WTC11 (cell line): ENCODE results near the gene HRH3. TPM values are rescaled to one million over a fixed set of nuclear protein-coding genes. Genes with fewer than 3 reads are reported as not detected.

Source experiments
- ATAC-seq: fragments of 200-7000 bp; cut with Tn5 transposase; 2 replicates; pipeline ENCODE4 v1.10.0; 2021; ENCODE audit warnings: mild to moderate bottlenecking, moderate library complexity
- CTCF ChIA-PET: fragments of 300-600 bp; sonication (Branson Sonifier 250); formaldehyde crosslinking; loops from one replicate; lab custom pipeline; 2021; ENCODE audit warnings: antibody characterized with exemption; lab: Charles Lee
- POLR2A ChIA-PET: fragments of 350-600 bp; sonication (Branson Sonifier 250); formaldehyde crosslinking; loops from one replicate; lab custom pipeline; 2021; ENCODE audit warnings: antibody characterized with exemption; lab: Charles Lee
- DNase-seq: peaks from one replicate; pipeline ENCODE4 v3.0.0; 2021; ENCODE audit warnings: low spot score
- H3K27ac Mint-ChIP-seq: 2 replicates; pipeline ENCODE4 v1.8.0; 2021; ENCODE audit warnings: mixed read lengths
- H3K27me3 Mint-ChIP-seq: 2 replicates; pipeline ENCODE4 v1.8.0; 2021; ENCODE audit warnings: low read depth, mild to moderate bottlenecking, moderate library complexity, mixed read lengths
- H3K36me3 Mint-ChIP-seq: 2 replicates; pipeline ENCODE4 v1.8.0; 2021; ENCODE audit warnings: mixed read lengths
- H3K4me1 Mint-ChIP-seq: 2 replicates; pipeline ENCODE4 v1.8.0; 2022; ENCODE audit warnings: mixed read lengths
- H3K4me3 Mint-ChIP-seq: 2 replicates; pipeline ENCODE4 v1.8.0; 2021; ENCODE audit warnings: mild to moderate bottlenecking, moderate library complexity, mixed read lengths
- H3K9me3 Mint-ChIP-seq: 2 replicates; pipeline ENCODE4 v1.8.0; 2021; ENCODE audit warnings: mixed read lengths
- JAZF1 ChIP-seq: fragments of 250-450 bp; sonication (Bioruptor Pico); IDR thresholded peaks from 2 replicates; pipeline ENCODE4 v1.9.0; 2021; ENCODE audit warnings: moderate library complexity, mild to moderate bottlenecking, inconsistent platforms
- PRRX2 ChIP-seq: fragments of 250-450 bp; sonication (Bioruptor Pico); IDR thresholded peaks from 2 replicates; pipeline ENCODE4 v1.8.0; 2021; ENCODE audit warnings: mild to moderate bottlenecking
- SMAD4 ChIP-seq: sonication (generic); formaldehyde crosslinking; IDR thresholded peaks from 2 replicates; pipeline ENCODE4 v1.8.0; 2022; ENCODE audit warnings: mild to moderate bottlenecking, missing genetic modification reagents
- SOX15 ChIP-seq: fragments of 250-450 bp; sonication (Bioruptor Pico); IDR thresholded peaks from 2 replicates; pipeline ENCODE4 v1.9.0; 2021; ENCODE audit warnings: mild to moderate bottlenecking
- TCF7 ChIP-seq: sonication (generic); formaldehyde crosslinking; IDR thresholded peaks from 2 replicates; pipeline ENCODE4 v1.8.0; 2022; ENCODE audit warnings: mild to moderate bottlenecking, low read depth, missing genetic modification reagents, moderate library complexity
- USF2 ChIP-seq: sonication (generic); formaldehyde crosslinking; IDR thresholded peaks from 2 replicates; pipeline ENCODE4 v1.8.1; 2023; ENCODE audit warnings: mild to moderate bottlenecking, missing genetic modification reagents, moderate library complexity
- ZNF121 ChIP-seq: sonication (generic); formaldehyde crosslinking; IDR thresholded peaks from 2 replicates; pipeline ENCODE4 v1.8.0; 2023; ENCODE audit warnings: missing genetic modification reagents
- ZNF317 ChIP-seq: sonication (generic); formaldehyde crosslinking; IDR thresholded peaks from 2 replicates; pipeline ENCODE4 v1.8.1; 2023; ENCODE audit warnings: low read depth, mild to moderate bottlenecking, moderate library complexity, missing genetic modification reagents, borderline replicate concordance
- ZNF425 ChIP-seq: fragments of 250-450 bp; sonication (Bioruptor Pico); conservative IDR thresholded peaks from 2 replicates; pipeline ENCODE4 v1.9.0; 2021; ENCODE audit warnings: mild to moderate bottlenecking
- ZNF512 ChIP-seq: sonication (generic); formaldehyde crosslinking; IDR thresholded peaks from 2 replicates; pipeline ENCODE4 v1.8.1; 2022; ENCODE audit warnings: missing genetic modification reagents, borderline replicate concordance
- total RNA-seq: library from RNA; stranded (reverse); gene quantifications from 3 replicates; pipeline ENCODE4 v1.2.3, GENCODE V29; 2021
- TF ChIP-seq, protein P1 (sequence below): sonication (generic); formaldehyde crosslinking; IDR thresholded peaks from 2 replicates; pipeline ENCODE4 v1.8.1; 2023; ENCODE audit warnings: mild to moderate bottlenecking, missing genetic modification reagents, borderline replicate concordance
- TF ChIP-seq, protein P2 (sequence below): sonication (generic); formaldehyde crosslinking; IDR thresholded peaks from 2 replicates; pipeline ENCODE4 v1.8.1; 2023; ENCODE audit warnings: mild to moderate bottlenecking, missing genetic modification reagents
- TF ChIP-seq, protein P3 (sequence below): sonication (generic); formaldehyde crosslinking; IDR thresholded peaks from 2 replicates; pipeline ENCODE4 v1.8.0; 2023; ENCODE audit warnings: missing genetic modification reagents
- TF ChIP-seq, protein P4 (sequence below): sonication (generic); formaldehyde crosslinking; IDR thresholded peaks from 2 replicates; pipeline ENCODE4 v1.8.1; 2022; ENCODE audit warnings: mild to moderate bottlenecking, missing genetic modification reagents, moderate library complexity, borderline replicate concordance

HRH3 gene
- total RNA-seq, 1 experiment from 2014 or later = 3.3 TPM

GRCh38 chr20:62179162-62179504 is 40.9 kb downstream of the HRH3 start (continued):
- TF ChIP-seq, protein P1, sequence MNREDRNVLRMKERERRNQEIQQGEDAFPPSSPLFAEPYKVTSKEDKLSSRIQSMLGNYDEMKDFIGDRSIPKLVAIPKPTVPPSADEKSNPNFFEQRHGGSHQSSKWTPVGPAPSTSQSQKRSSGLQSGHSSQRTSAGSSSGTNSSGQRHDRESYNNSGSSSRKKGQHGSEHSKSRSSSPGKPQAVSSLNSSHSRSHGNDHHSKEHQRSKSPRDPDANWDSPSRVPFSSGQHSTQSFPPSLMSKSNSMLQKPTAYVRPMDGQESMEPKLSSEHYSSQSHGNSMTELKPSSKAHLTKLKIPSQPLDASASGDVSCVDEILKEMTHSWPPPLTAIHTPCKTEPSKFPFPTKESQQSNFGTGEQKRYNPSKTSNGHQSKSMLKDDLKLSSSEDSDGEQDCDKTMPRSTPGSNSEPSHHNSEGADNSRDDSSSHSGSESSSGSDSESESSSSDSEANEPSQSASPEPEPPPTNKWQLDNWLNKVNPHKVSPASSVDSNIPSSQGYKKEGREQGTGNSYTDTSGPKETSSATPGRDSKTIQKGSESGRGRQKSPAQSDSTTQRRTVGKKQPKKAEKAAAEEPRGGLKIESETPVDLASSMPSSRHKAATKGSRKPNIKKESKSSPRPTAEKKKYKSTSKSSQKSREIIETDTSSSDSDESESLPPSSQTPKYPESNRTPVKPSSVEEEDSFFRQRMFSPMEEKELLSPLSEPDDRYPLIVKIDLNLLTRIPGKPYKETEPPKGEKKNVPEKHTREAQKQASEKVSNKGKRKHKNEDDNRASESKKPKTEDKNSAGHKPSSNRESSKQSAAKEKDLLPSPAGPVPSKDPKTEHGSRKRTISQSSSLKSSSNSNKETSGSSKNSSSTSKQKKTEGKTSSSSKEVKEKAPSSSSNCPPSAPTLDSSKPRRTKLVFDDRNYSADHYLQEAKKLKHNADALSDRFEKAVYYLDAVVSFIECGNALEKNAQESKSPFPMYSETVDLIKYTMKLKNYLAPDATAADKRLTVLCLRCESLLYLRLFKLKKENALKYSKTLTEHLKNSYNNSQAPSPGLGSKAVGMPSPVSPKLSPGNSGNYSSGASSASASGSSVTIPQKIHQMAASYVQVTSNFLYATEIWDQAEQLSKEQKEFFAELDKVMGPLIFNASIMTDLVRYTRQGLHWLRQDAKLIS (CRISPR knock-in tag) = no peak
- TF ChIP-seq PRRX2 (no peak), SOX15 (CRISPR knock-in tag) (no peak), ZNF317 (CRISPR knock-in tag) (no peak)
- TF ChIP-seq, protein P2, sequence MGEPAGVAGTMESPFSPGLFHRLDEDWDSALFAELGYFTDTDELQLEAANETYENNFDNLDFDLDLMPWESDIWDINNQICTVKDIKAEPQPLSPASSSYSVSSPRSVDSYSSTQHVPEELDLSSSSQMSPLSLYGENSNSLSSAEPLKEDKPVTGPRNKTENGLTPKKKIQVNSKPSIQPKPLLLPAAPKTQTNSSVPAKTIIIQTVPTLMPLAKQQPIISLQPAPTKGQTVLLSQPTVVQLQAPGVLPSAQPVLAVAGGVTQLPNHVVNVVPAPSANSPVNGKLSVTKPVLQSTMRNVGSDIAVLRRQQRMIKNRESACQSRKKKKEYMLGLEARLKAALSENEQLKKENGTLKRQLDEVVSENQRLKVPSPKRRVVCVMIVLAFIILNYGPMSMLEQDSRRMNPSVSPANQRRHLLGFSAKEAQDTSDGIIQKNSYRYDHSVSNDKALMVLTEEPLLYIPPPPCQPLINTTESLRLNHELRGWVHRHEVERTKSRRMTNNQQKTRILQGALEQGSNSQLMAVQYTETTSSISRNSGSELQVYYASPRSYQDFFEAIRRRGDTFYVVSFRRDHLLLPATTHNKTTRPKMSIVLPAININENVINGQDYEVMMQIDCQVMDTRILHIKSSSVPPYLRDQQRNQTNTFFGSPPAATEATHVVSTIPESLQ = no peak
- TF ChIP-seq, protein P3, sequence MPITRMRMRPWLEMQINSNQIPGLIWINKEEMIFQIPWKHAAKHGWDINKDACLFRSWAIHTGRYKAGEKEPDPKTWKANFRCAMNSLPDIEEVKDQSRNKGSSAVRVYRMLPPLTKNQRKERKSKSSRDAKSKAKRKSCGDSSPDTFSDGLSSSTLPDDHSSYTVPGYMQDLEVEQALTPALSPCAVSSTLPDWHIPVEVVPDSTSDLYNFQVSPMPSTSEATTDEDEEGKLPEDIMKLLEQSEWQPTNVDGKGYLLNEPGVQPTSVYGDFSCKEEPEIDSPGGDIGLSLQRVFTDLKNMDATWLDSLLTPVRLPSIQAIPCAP (CRISPR knock-in tag) = no peak
- TF ChIP-seq, protein P4, sequence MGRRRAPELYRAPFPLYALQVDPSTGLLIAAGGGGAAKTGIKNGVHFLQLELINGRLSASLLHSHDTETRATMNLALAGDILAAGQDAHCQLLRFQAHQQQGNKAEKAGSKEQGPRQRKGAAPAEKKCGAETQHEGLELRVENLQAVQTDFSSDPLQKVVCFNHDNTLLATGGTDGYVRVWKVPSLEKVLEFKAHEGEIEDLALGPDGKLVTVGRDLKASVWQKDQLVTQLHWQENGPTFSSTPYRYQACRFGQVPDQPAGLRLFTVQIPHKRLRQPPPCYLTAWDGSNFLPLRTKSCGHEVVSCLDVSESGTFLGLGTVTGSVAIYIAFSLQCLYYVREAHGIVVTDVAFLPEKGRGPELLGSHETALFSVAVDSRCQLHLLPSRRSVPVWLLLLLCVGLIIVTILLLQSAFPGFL (CRISPR knock-in tag) = no peak

- ChIA-PET CTCF (no interaction called here), POLR2A (no interaction called here)
- Mint-ChIP-seq H3K36me3 (peaks cover 14% of the 10 kb centered on the region), H3K27ac (no peak overlapping the region), H3K4me1 (peaks cover 10% of the 10 kb centered on the region), H3K9me3 (no peaks in the 10 kb centered on the region), H3K27me3 (no peaks in the 10 kb centered on the region), H3K4me3 (no peak overlapping the region)
- no peak for ATAC-seq
- no peak for DNase-seq
- peak; percentile 74 for TF ChIP-seq ZNF121
- TF ChIP-seq JAZF1 = no peak
- TF ChIP-seq ZNF425 (CRISPR knock-in tag) = no peak
Observed at GRCh38 chr20:62178316-62179161, 41.5 kb downstream of the HRH3 start.

GRCh38 chr20:62177307-62177706 is 42.8 kb downstream of the HRH3 start:
- no peaks in the 10 kb centered on the region for H3K9me3 Mint-ChIP-seq
- no peaks in the 10 kb centered on the region for H3K27me3 Mint-ChIP-seq
- peaks cover 14% of the 10 kb centered on the region for H3K36me3 Mint-ChIP-seq
- ChIA-PET POLR2A (interaction anchor here (0.7 kb wide), 1 partner anchor 25 kb away, joined by 3 read pairs; no protein-coding TSS in a partner anchor), CTCF (interaction anchor here (0.6 kb wide), 1 partner anchor 43 kb away, joined by 3 read pairs; no protein-coding TSS in a partner anchor)
- H3K4me1 Mint-ChIP-seq = peaks cover 8% of the 10 kb centered on the region
- DNase-seq (no peak), ATAC-seq (no peak)
- no peak overlapping the region for H3K4me3 Mint-ChIP-seq
- H3K27ac Mint-ChIP-seq = no peak overlapping the region
- TF ChIP-seq TCF7 (CRISPR knock-in tag) = no peak
- TF ChIP-seq SMAD4 (CRISPR knock-in tag) = no peak
- no peak for TF ChIP-seq USF2 (CRISPR knock-in tag)
- no peak for TF ChIP-seq ZNF512 (CRISPR knock-in tag)
